Measurements from ENCODE around the gene DAB2IP. TPM values are rescaled to one million over a fixed set of nuclear protein-coding genes. Genes with fewer than 3 reads are reported as not detected.

Gene DAB2IP
- total RNA-seq, 2 donors from 2014 or later: 0.07 to 0.53 TPM

DNA sequence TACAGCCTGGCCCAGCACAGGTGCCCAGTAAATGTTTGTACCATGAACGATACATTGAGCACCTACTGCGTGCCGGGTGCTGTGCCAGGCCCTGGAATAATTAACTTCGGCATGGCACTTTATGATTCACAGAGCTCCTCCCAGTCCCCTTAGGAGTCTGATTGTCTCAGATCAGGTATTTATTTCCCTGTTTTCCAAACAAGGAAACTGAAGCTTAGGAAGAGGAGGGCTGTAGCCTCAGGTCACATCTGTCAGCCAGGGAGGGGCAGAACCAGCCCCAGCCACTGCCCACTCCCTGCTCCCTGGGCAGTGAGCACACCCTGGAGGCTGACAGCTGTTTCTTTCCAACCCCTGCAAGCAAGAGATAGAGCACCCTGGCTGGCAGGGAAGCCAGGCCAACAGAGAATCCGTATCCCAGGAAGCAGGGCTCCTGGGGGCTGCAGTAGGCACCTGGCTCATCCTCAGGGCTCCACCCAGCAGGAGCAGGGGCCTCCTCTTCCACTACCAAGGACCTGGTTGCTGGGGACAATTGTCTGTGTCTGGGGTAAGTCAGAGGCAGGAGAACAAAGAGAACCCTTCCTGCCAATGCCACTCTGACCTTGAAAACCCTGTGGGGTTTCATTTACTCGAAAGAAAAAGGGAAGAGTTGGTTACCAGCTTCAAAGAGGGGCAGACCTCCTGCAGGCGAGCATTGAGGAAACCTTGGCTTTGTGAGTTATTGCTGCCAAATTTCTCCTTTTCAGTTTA is 69.0 kb downstream of the DAB2IP start:
- ATAC-seq: no peak
- Mint-ChIP-seq H3K9me3 (no peaks in the 10 kb centered on the region), H3K4me1 (ENCODE audit: low read depth in 2 of 2) (peaks cover 0 to 4% of the 10 kb centered on the region in 2 donors), H3K27me3 (peaks cover 0 to 6% of the 10 kb centered on the region in 2 donors), H3K27ac (no peak overlapping the region), H3K36me3 (no peaks in the 10 kb centered on the region), H3K4me3 (no peak overlapping the region)
- no peak for DNase-seq (ENCODE audit: low spot score)

- no peaks in the 10 kb centered on the region for H3K36me3 Mint-ChIP-seq
- H3K4me1 Mint-ChIP-seq (ENCODE audit: low read depth in 2 of 2): peaks cover 0 to 4% of the 10 kb centered on the region in 2 donors
- H3K4me3 Mint-ChIP-seq: no peak overlapping the region
- H3K27ac Mint-ChIP-seq: no peak overlapping the region
- ATAC-seq (no peak), DNase-seq (ENCODE audit: low spot score) (no peak)
- H3K27me3 Mint-ChIP-seq: peaks cover 0 to 6% of the 10 kb centered on the region in 2 donors
- H3K9me3 Mint-ChIP-seq: no peaks in the 10 kb centered on the region
Measured at GRCh38 chr9:121721058-121721350, 69.6 kb downstream of the DAB2IP start.

DNA sequence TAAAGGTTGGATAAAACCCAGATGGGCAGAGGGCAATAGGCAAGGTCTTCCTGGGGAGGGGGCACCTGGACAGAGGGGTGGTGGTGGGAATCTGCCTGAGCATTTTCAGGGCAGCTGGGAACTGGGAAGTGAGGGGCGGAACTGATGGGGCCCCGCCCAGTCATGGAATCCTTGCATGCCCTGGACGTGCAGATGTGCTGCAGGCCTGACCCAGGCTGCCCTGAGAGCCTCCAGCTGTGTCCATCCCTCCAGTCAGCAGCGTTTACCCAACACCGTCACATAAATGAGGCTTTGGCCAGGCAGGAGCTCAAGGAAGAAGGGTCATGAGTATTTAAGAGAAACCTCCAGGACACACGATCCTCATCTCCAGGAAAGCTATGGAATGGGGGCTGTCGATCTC is 70.3 kb downstream of the DAB2IP start:
- H3K9me3 Mint-ChIP-seq: no peaks in the 10 kb centered on the region
- ATAC-seq (no peak), DNase-seq (ENCODE audit: low spot score) (no peak)
- H3K4me3 Mint-ChIP-seq: no peak overlapping the region
- peaks cover 0 to 6% of the 10 kb centered on the region in 2 donors for H3K27me3 Mint-ChIP-seq
- no peak overlapping the region for H3K27ac Mint-ChIP-seq
- H3K36me3 Mint-ChIP-seq: no peaks in the 10 kb centered on the region
- peaks cover 0 to 4% of the 10 kb centered on the region in 2 donors for H3K4me1 Mint-ChIP-seq (ENCODE audit: low read depth in 2 of 2)

GRCh38 chr9:121725008-121725775 is 73.8 kb downstream of the DAB2IP start:
- DNase-seq (ENCODE audit: low spot score) (no peak), ATAC-seq (no peak)
- Mint-ChIP-seq H3K4me3 (no peak overlapping the region), H3K36me3 (no peaks in the 10 kb centered on the region), H3K9me3 (no peaks in the 10 kb centered on the region), H3K27me3 (peaks cover 0 to 7% of the 10 kb centered on the region in 2 donors), H3K27ac (no peak overlapping the region), H3K4me1 (ENCODE audit: low read depth in 2 of 2) (peaks cover 0 to 4% of the 10 kb centered on the region in 2 donors)

- no peak overlapping the region for H3K4me3 Mint-ChIP-seq
- no peak overlapping the region for H3K27ac Mint-ChIP-seq
- peaks cover 8 to 13% of the 10 kb centered on the region in 2 donors for H3K4me1 Mint-ChIP-seq (ENCODE audit: low read depth in 2 of 2)
- H3K36me3 Mint-ChIP-seq: no peaks in the 10 kb centered on the region
- ATAC-seq (no peak), DNase-seq (ENCODE audit: low spot score) (no peak)
- peaks cover 0 to 7% of the 10 kb centered on the region in 2 donors for H3K27me3 Mint-ChIP-seq
- no peaks in the 10 kb centered on the region for H3K9me3 Mint-ChIP-seq
Measured at GRCh38 chr9:121727295-121728020, 76.0 kb downstream of the DAB2IP start.

DNA sequence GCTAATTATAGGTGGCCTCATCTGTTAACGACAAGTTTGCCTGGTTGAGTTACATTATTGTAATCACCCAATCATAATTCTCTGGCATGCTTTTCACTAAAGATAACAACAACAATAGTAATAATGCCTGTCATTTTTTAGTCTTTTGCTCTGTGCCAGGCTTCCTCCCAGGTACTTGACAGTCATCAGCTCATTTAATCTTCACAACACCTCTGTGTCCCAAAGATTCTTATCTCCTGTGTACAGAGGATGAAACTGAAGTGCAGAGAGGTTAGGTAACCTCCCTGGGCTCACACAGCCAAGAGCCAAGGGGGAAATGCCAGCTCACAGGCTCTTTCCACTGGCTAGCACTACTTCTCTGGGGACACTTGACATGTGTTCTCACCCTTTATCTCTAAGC is 77.5 kb downstream of the DAB2IP start:
- ATAC-seq (no peak), DNase-seq (ENCODE audit: low spot score) (no peak)
- Mint-ChIP-seq H3K36me3 (no peaks in the 10 kb centered on the region), H3K4me1 (ENCODE audit: low read depth in 2 of 2) (peaks cover 21 to 25% of the 10 kb centered on the region in 2 donors), H3K9me3 (no peaks in the 10 kb centered on the region), H3K27me3 (peaks cover 0 to 7% of the 10 kb centered on the region in 2 donors), H3K4me3 (no peak overlapping the region), H3K27ac (no peak overlapping the region)

DNA sequence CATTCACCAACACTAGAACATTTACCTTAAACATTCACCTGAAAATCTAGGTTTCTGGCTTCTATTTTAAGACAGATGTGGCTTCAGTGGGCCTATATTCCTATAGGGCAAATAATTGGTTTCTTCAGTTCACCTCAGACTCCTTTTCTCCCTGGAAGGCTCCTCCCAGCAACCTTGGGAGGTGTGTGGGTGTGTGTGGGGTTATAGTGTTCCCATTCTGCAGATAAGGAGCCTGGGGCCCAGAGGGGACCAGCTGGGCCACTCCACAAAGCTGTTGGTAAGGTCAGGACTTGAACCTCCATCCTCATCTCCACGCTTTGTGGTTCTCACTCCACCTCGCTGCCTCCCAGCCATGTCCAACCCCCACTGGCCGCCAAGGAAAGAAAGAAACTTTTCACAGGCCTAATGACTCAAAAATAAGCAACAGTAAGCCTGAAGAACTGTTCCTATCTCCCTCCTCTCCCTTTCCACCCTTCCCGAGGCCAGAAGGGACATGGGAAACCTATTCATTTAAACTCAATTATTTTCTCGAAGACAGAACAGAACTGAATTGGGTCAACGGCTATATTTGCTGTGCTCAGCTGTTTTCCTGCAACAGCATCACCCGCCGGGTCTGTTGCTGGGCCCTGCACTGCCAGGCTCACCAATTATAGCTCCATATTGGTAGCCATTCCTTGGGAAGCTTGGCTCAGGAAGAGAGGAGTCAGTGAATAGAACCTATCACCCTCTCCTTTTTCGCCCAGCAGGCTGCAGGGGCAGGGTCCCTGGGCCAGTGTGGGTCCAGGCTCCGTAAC is 78.5 kb downstream of the DAB2IP start:
- H3K4me3 Mint-ChIP-seq: no peak overlapping the region
- H3K9me3 Mint-ChIP-seq: no peaks in the 10 kb centered on the region
- peaks cover 2 to 5% of the 10 kb centered on the region in 2 donors for H3K27me3 Mint-ChIP-seq
- H3K36me3 Mint-ChIP-seq: no peaks in the 10 kb centered on the region
- H3K27ac Mint-ChIP-seq: no peak overlapping the region
- no peak for DNase-seq (ENCODE audit: low spot score)
- peaks cover 23 to 24% of the 10 kb centered on the region in 2 donors for H3K4me1 Mint-ChIP-seq (ENCODE audit: low read depth in 2 of 2)
- no peak for ATAC-seq

DNA sequence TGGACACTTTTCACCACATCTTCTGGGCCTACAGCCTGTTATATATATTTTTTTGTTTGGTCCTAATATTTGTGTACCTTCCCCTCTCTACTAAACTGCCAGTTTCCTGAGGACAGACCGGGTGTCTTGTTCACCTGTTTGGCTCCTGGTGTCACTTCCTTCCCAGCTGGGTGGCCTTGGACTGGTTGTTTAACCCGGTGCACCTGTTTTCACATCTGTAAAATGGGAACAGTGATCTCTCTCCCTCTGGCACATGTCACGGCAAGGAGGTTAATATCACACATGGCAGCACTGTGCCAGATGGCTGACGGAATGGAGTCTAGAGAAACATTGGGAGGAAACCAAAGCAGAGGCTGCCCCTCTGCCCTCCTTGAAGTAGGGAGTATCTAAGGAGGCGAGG is 79.7 kb downstream of the DAB2IP start:
- Mint-ChIP-seq H3K9me3 (no peaks in the 10 kb centered on the region), H3K4me3 (no peak overlapping the region), H3K4me1 (ENCODE audit: low read depth in 2 of 2) (peaks cover 30 to 33% of the 10 kb centered on the region in 2 donors), H3K36me3 (no peaks in the 10 kb centered on the region), H3K27ac (no peak overlapping the region), H3K27me3 (peaks cover 12 to 13% of the 10 kb centered on the region in 2 donors)
- ATAC-seq (no peak), DNase-seq (ENCODE audit: low spot score) (no peak)

- Mint-ChIP-seq H3K36me3 (no peaks in the 10 kb centered on the region), H3K27ac (peak overlapping the region; percentile 32 to 37), H3K27me3 (peaks cover 12 to 16% of the 10 kb centered on the region in 2 donors), H3K9me3 (no peaks in the 10 kb centered on the region), H3K4me1 (ENCODE audit: low read depth in 2 of 2) (peaks cover 30 to 37% of the 10 kb centered on the region in 2 donors), H3K4me3 (no peak overlapping the region)
- ATAC-seq (no peak), DNase-seq (ENCODE audit: low spot score) (no peak)
Measured at GRCh38 chr9:121731919-121732318, 80.5 kb downstream of the DAB2IP start.

- Mint-ChIP-seq H3K4me1 (ENCODE audit: low read depth in 2 of 2) (peaks cover 30 to 37% of the 10 kb centered on the region in 2 donors), H3K27me3 (peaks cover 12 to 14% of the 10 kb centered on the region in 2 donors), H3K27ac (peak overlapping the region; percentile 32 to 37), H3K36me3 (no peaks in the 10 kb centered on the region), H3K4me3 (no peak overlapping the region), H3K9me3 (no peaks in the 10 kb centered on the region)
- no peak for DNase-seq (ENCODE audit: low spot score)
- no peak for ATAC-seq
Measured at GRCh38 chr9:121732389-121732788, 81.0 kb downstream of the DAB2IP start.

- Mint-ChIP-seq H3K4me3 (no peak overlapping the region), H3K9me3 (no peaks in the 10 kb centered on the region), H3K36me3 (no peaks in the 10 kb centered on the region), H3K27ac (peak overlapping the region in 1 of 2 donors; percentile 46), H3K27me3 (peaks cover 12% of the 10 kb centered on the region in 2 donors), H3K4me1 (ENCODE audit: low read depth in 2 of 2) (peaks cover 30 to 37% of the 10 kb centered on the region in 2 donors)
- peak in 1 of 2 donors; percentile 65 for ATAC-seq
- no peak for DNase-seq (ENCODE audit: low spot score)
Measured at GRCh38 chr9:121732886-121733285, 81.5 kb downstream of the DAB2IP start.

DNA sequence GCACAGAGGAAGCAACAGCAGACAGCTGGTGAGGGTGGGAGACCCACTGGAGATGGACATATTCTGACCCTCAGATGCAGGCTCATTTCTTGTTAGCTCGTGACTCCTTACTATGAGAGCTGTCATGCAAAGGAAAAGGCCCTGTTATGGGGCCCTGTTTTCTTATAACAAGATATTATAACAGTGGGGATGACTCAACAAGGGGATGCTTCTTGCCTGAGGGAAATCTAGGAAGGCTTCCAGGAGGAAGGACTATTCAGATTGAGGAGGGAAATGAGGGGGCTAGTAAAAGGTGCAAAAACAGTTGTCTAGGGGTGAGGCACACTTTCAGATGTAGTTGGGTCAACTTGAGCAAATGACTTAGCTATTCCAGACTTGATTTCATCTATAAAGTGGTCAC is 83.0 kb downstream of the DAB2IP start:
- ATAC-seq (no peak), DNase-seq (ENCODE audit: low spot score) (no peak)
- Mint-ChIP-seq H3K4me1 (ENCODE audit: low read depth in 2 of 2) (peaks cover 30 to 37% of the 10 kb centered on the region in 2 donors), H3K9me3 (no peaks in the 10 kb centered on the region), H3K4me3 (no peak overlapping the region), H3K27ac (no peak overlapping the region), H3K27me3 (peaks cover 12 to 19% of the 10 kb centered on the region in 2 donors), H3K36me3 (no peaks in the 10 kb centered on the region)

DNA sequence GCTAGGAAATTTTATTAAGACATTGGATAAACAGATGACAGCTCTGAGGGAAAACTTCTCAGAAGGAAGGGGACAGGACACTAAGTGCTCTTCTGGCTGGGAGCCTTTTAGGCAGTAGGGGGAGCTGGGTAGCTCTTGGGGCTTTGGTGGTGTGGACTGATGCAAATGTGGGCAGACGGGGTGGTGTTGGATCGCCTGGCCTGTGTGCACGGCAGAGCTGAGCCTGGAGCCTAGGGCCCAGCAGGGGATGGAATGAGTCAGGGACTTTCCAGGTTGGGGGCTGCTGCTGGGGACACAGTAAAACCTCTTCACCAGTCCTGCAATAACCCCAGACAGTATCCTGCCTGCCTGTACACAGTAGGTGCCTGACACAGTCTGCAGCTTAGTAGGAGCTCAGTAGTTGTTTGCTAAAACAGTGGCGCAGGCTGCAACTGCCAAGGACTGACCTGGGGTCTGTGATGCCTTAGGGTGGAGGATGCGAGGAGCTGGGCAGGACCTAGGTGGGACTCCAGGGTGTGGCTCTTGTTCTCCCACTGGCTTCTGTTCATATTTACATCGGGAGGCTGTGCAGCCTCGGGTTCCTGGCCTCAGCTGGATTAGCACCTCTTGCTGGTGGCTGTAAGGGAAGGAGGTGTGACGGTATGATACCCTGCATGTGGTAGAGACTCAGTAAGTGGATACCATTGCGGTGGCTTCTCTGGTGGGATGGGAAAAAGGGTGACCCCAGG is 83.8 kb downstream of the DAB2IP start:
- peaks cover 30 to 37% of the 10 kb centered on the region in 2 donors for H3K4me1 Mint-ChIP-seq (ENCODE audit: low read depth in 2 of 2)
- H3K27ac Mint-ChIP-seq: no peak overlapping the region
- DNase-seq (ENCODE audit: low spot score) (no peak), ATAC-seq (peak; percentile 64 to 65)
- no peaks in the 10 kb centered on the region for H3K9me3 Mint-ChIP-seq
- peak overlapping the region; percentile 23 for H3K4me3 Mint-ChIP-seq
- H3K27me3 Mint-ChIP-seq: peaks cover 12 to 23% of the 10 kb centered on the region in 2 donors
- H3K36me3 Mint-ChIP-seq: no peaks in the 10 kb centered on the region
